ENCODE measurements around the gene EIF1. TPM values are rescaled to one million over a fixed set of nuclear protein-coding genes. Genes with fewer than 3 reads are reported as not detected.

Gene EIF1
- total RNA-seq, 1 donor from 2014 or later, result 725 TPM

GRCh38 chr17:41705271-41705991, 16.7 kb downstream of the EIF1 start:
- peak; percentile 21 for ATAC-seq

DNA sequence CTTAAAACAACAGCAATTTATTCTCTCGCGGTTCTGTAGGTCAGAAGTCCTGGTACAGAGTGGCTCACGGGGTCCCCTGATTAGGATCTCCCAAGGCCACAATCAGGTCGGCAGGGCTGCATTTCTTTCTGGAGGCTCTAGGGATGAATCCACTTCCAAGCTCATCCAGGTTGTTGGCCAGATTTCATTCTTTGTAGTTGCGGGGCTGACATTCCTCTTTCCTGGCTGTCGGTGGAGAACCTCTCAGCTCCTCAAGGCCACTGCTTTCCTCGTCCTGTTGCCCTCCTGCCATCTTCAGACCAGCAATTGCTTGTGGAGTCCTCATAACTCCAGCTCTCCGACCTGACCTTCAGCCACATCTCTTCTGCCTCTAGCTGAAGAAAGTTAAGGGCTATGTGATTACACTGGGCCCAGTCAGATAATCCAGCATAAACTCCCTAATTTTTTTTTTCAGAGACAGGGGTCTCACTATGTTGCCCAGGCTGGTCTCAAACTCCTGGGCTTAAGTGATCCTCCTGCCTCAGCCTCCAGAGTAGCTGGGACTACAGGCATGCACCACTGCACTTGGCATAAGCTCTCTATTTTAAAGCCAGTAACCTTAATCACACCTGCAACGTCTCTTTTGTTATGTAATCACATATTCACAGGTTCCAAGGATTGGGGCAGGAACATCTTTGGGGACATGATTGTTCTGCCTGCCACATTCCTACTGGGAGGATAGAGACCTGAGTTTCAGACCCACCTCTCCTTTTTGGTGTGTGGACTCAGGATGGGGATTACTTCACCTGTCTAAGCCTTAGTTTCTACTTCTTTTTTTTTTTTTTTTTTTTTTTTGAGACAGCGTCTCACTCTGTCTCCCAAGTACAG, 19.4 kb downstream of the EIF1 start:
- no peak for ATAC-seq

DNA sequence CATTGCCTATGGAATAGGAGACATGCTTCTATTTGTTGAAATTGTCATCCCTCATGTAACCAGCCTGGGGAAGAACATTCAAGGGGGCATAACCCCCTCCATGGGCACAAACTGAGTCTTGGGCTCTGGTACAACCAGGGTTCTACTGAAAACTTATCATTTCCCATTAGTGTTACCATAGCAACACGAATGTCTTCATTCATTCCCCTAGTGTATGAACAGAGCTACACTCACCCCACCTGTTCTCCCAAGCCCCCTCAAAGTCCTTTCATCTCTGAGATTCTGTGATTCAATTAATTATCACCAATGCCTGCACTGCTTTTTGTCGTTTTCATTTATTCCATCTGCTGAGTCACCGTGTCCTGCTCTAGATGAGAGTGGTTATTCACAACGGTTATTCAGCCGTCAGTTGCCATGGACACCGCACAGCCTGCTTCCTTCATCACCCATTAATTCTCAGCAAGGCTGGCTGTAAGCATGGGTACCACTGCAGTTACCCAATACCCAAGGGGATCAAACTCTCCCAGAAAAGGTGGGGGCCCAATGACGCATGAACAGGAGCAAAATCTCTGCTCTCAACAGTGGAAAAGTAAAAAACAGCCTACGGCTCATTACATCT, 21.9 kb downstream of the EIF1 start:
- peak; percentile 25 for ATAC-seq

GRCh38 chr17:41711669-41712400, 23.1 kb downstream of the EIF1 start, which contains the start of gene GAST:
Gene GAST, plus strand, starts transcription at chr17:41712331. Its CDS starts 3,106 bp downstream, at chr17:41715437.
- ATAC-seq, result peak; percentile 19

- ATAC-seq, result peak; percentile 65
Measured at GRCh38 chr17:41717408-41718286, 29.0 kb downstream of the EIF1 start.

GRCh38 chr17:41718287-41718645, 29.6 kb downstream of the EIF1 start:
- ATAC-seq, result no peak

GRCh38 chr17:41722231-41722630, 33.5 kb downstream of the EIF1 start:
- ATAC-seq, result no peak

DNA sequence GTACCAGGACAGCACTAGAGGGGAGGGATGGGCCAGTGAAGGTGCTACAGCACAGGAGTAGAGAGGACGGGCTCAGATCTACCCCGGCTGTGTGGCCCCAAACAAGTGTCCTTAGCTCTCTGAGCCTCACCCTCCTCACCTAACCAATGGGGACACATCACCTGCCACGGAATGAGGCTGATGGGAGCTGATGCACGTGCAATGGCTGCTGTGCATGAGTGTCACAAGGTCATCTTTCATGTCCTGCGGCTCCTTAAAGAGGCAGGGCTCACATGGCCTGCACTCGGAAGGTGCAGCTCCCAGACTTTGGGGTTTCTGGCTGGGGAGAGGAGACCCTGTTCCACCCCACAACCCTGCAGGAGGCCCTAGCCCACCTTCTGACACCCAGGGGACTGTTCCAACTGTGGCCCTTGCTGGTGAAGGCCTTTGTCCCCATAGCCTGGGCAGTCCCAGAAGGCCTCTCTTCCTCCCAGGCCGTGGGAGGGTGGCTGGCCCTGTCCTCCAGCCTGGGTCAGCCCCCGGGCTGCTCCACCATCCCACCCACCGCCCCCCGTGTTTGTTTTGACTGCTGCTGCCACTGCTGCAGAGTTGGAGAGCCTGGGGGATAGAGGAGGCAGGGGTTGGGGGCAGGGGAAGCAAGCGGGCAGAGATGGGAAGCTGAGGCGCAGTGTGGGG, 35.3 kb downstream of the EIF1 start:
- no peak for ATAC-seq

- ATAC-seq, result no peak
Measured at GRCh38 chr17:41724476-41725050, 35.9 kb downstream of the EIF1 start.

- ATAC-seq, result no peak
Measured at GRCh38 chr17:41725134-41725533, 36.4 kb downstream of the EIF1 start.

GRCh38 chr17:41728056-41728455, 39.4 kb downstream of the EIF1 start:
- ATAC-seq, result no peak

DNA sequence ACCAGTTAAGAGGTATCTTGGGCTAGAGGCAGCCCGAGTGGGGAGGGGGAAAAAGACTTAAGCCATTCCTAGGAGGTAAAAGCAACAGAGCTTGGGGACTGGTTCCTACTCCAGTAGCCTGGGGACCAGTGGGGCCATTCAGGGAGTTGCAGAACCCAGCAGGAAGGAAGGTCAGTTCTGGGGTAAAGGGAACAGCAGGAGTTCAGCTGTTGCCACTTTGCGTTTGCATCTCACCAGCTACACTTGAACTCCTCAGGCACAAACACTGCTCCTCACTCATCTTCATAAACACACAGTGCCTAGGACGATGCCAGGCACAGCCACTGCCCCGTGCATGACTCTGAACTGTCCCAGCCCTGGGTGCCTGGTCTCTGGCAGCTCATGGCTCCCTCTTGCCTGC, 41.8 kb downstream of the EIF1 start:
- ATAC-seq, result no peak

GRCh38 chr17:41731836-41732235, 43.2 kb downstream of the EIF1 start:
- no peak for ATAC-seq

DNA sequence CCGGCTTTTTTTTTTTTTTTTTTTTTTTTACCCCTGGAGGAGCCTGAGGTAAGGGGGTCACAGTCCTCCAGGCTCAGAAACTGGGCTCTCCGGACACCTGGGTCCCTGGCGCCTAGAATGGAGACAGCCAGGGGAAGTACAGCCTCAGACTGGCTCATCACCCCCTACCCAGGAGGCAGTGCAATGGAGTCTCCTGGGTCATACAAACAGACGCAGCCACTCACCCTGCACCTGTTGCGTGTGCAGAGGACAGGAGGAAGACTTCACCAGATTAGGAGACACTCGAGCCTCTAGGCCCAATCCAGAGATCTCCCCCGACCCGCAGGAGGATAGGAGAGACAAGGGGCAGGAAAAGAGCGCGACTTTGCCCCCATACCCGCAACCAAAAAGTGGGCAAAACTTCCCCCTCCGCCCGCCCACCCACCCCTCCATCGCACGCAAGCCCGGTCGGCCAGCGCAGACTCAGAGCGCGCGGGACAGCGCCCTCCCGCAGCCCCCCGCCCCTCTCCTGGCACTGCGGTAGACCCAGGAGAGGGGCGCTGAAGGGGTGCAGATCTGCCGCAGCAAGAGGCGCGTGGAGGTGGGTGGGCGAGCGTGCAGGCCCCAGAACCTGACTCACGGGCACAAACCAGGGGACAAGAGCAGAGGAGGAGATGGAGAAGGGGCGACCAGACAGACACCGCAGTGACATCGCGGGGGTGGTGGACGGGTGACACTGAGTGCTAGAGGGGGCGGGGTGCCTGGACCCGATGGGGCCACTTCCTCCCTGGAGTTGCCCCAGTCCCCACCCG, 44.9 kb downstream of the EIF1 start:
- no peak for ATAC-seq

DNA sequence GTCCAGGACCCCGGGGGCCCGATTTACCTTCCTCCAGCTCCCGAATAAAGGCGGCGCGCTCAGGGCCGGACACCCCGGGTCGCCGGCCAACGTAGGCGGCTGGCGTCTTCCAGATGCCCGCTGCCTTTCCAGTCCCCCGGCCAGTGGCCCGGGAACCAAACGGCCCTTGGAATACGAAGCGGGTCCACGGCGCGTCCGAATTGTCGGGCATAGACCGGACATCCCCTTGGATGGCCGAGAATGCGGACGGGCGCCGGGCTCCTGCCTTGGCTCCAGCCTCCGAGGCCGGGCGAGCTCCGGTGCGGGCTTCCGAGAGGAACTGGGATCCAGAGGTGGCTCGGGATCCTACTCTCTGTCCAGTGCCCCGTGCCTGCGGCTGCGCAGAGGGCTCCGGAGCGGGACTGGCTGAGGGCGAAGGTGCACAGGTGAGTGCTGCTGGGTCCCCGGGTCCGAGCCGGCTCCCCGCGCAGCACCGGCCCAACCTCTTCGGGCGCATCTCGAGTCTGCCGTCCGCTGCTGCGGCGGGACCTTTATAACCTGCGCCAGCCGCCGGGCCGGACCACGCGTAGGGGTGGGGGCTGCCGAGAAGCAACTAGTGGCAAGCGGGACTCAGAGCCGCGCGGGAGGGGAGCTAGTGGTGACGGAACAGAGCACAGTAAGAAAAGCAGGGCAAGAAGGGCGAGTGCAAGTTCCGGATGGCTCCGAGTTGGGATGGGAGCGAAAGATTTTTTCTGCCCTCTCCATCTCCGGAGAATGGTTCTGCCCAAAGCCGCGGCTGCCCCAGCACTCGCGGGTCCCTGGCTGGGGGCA, 45.7 kb downstream of the EIF1 start, which contains the start of gene HAP1:
Gene HAP1 (minus strand): TSS at position 505 of the 810 bp plus-strand sequence. CDS start 9 bp downstream, at position 496.
- peak; percentile 3 for ATAC-seq

GRCh38 chr17:41734949-41735313, 46.2 kb downstream of the EIF1 start:
- ATAC-seq, result peak; percentile 1

- no peak for ATAC-seq
Measured at GRCh38 chr17:41735744-41736143, 47.1 kb downstream of the EIF1 start.

DNA sequence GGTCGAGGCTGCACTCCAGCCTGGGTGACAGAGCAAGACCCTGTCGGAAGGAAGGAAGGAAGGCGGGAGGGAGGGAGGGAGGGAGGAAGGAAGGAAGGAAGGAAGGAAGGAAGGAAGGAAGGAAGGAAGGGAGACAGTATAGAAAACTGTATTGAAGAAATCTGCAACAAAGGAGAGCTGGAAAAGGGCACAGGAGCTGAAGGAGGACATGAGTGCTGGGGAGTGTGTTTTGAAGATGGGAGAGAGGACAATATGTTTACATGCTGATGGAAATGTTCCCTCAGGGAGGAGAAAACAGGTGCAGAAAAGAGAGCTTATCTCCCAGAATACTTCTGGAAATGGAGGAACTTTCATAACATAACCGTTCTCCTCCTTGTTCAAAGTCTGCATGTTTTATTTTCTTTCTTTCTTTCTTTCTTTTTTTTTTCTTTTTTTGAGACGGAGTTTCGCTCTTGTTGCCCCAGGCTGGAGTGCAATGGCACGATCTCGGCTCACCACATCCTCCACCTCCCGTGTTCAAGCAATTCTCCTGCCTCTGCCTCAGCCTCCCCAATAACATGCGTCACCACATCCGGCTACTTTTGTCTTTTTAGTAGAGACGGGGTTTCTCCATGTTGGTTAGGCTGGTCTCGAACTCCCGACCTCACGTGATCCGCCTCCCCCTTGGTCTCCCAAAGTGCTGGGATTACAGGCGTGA, 48.4 kb downstream of the EIF1 start:
- no peak for ATAC-seq
